Measurements from ENCODE around the gene ANKS6. TPM values are rescaled to one million over a fixed set of nuclear protein-coding genes. Genes with fewer than 3 reads are reported as not detected.

The ANKS6 gene
- total RNA-seq, 1 experiment from 2014 or later: 19.6 TPM

DNA sequence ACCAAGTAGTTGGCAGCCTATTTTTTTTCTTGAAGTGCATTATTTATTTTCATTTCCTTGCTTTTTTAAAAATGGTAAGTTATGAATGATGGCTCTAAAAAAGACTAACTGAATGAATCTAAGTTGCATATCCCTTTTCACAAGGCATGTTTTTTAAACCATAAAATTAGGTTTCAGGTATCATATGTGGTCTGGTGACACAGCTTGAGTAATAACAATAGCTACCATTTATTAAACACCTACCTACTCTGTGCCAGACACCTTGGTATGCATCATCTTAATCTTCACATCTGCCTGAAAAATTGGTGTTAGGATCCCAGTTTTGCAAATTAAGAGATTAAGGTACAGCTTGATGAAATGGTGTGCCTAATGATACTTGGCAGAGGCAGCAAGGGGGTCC is 83.4 kb downstream of the ANKS6 start:
- no peaks in the 10 kb centered on the region for H3K4me1 ChIP-seq (ENCODE audit: control insufficient read depth, insufficient read depth, low read length)
- H3K36me3 ChIP-seq (ENCODE audit: control insufficient read depth, insufficient read depth, low read length): no peaks in the 10 kb centered on the region
- no peak overlapping the region for H3K4me3 ChIP-seq (ENCODE audit: low read depth in 2 of 2, low read length in 2 of 2)
- TF ChIP-seq TCF7L2 (IDR thresholded peaks at IDR 0.05; ENCODE audit: low read depth, low read length) (no peak), SIN3A (IDR thresholded peaks at IDR 0.05; ENCODE audit: borderline replicate concordance, insufficient read depth, low read depth, low read length) (no peak), POLR2AphosphoS5 (IDR thresholded peaks at IDR 0.05; ENCODE audit: low read depth, low read length) (no peak)
- TF ChIP-seq, protein P1, sequence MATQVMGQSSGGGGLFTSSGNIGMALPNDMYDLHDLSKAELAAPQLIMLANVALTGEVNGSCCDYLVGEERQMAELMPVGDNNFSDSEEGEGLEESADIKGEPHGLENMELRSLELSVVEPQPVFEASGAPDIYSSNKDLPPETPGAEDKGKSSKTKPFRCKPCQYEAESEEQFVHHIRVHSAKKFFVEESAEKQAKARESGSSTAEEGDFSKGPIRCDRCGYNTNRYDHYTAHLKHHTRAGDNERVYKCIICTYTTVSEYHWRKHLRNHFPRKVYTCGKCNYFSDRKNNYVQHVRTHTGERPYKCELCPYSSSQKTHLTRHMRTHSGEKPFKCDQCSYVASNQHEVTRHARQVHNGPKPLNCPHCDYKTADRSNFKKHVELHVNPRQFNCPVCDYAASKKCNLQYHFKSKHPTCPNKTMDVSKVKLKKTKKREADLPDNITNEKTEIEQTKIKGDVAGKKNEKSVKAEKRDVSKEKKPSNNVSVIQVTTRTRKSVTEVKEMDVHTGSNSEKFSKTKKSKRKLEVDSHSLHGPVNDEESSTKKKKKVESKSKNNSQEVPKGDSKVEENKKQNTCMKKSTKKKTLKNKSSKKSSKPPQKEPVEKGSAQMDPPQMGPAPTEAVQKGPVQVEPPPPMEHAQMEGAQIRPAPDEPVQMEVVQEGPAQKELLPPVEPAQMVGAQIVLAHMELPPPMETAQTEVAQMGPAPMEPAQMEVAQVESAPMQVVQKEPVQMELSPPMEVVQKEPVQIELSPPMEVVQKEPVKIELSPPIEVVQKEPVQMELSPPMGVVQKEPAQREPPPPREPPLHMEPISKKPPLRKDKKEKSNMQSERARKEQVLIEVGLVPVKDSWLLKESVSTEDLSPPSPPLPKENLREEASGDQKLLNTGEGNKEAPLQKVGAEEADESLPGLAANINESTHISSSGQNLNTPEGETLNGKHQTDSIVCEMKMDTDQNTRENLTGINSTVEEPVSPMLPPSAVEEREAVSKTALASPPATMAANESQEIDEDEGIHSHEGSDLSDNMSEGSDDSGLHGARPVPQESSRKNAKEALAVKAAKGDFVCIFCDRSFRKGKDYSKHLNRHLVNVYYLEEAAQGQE (IDR thresholded peaks at IDR 0.05; ENCODE audit: insufficient read depth in 1 of 2, low read depth in 2 of 2, low read length in 1 of 2): no peak
- TF ChIP-seq, protein P2, sequence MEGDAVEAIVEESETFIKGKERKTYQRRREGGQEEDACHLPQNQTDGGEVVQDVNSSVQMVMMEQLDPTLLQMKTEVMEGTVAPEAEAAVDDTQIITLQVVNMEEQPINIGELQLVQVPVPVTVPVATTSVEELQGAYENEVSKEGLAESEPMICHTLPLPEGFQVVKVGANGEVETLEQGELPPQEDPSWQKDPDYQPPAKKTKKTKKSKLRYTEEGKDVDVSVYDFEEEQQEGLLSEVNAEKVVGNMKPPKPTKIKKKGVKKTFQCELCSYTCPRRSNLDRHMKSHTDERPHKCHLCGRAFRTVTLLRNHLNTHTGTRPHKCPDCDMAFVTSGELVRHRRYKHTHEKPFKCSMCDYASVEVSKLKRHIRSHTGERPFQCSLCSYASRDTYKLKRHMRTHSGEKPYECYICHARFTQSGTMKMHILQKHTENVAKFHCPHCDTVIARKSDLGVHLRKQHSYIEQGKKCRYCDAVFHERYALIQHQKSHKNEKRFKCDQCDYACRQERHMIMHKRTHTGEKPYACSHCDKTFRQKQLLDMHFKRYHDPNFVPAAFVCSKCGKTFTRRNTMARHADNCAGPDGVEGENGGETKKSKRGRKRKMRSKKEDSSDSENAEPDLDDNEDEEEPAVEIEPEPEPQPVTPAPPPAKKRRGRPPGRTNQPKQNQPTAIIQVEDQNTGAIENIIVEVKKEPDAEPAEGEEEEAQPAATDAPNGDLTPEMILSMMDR (IDR thresholded peaks at IDR 0.05): no peak
- intact Hi-C loops (cut with micrococcal nuclease; ENCODE audit: unreplicated experiment): no loop called here
- BruUV-seq (replicated peaks): no TSS peak
- ATAC-seq (no peak), DNase-seq (ENCODE audit: low read depth, low spot score) (no peak)
- H3K27ac ChIP-seq (ENCODE audit: low read length): no peak overlapping the region
- ChIA-PET CTCF (no interaction called here), POLR2A (no interaction called here)
- H3K9me3 ChIP-seq (ENCODE audit: control insufficient read depth, insufficient read depth, low read depth, low read length): no peaks in the 10 kb centered on the region
- in situ Hi-C loops (cut with HindIII; ENCODE audit: low pct_unique_long_range_greater_than_20kb, low sequenced_read_pairs): no loop called here
- peaks cover 3% of the 10 kb centered on the region for H3K27me3 ChIP-seq (ENCODE audit: control insufficient read depth, insufficient read depth, low read length)

DNA sequence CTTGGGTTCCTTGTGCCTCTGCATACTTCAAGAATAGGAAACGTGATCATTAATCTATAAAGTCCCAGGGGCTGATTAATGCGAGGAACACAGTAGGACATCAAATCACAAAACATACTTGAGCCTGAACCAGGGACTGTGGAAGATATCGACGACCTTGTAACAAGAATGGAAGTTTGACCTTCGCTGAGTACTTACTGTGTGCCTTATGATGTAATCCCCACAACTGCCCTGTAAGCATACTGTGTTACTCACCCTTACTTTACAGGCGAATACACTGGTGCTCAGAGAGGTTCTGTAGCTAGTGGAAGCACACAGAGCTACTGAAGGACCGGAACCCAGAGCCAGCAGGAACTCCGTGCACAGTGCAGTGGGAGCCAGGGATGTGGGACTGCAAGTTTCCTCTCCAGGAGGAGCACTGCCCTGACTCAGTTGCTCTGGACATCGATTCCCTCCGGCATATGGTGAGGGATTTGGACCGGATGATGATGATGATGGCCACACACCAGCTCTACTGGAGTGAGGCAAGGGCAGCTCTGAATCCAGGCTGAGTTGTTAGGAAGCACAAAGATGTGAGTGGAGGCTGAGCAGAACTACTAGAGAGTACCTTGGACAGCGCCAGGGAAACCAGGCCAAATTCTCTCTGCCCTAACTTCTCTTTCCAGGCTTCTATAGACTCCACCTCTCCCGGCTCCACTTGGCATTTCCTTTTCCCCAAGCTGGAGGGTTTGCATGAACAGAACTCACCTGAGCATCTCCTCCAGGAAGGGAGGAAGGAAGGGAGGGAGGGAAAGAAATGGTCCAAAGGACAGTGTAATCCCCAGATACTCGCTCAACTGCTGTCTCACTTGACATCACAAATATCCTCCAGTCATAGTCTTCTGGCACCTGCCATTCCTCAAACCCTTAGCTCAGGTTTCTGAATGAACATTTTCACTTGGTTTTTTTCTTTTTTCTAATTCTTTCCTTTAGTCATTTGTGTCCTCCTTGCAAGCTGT is 86.1 kb downstream of the ANKS6 start:
- ChIA-PET CTCF (no interaction called here), POLR2A (no interaction called here)
- H3K27ac ChIP-seq (ENCODE audit: low read length): no peak overlapping the region
- DNase-seq (ENCODE audit: low read depth, low spot score): no peak
- H3K9me3 ChIP-seq (ENCODE audit: control insufficient read depth, insufficient read depth, low read depth, low read length): no peaks in the 10 kb centered on the region
- in situ Hi-C loops (cut with HindIII; ENCODE audit: low pct_unique_long_range_greater_than_20kb, low sequenced_read_pairs): no loop called here
- no peak for ATAC-seq
- intact Hi-C loops (cut with micrococcal nuclease; ENCODE audit: unreplicated experiment): loop anchor here (5.0 kb wide), 1 partner anchor 393 kb away; no protein-coding TSS in a partner anchor
- no peaks in the 10 kb centered on the region; the same call in none of the 2 replicates for H3K27me3 ChIP-seq (ENCODE audit: control insufficient read depth, insufficient read depth, low read length)
- no peak overlapping the region for H3K4me3 ChIP-seq (ENCODE audit: low read depth in 2 of 2, low read length in 2 of 2)
- no peak for TF ChIP-seq TCF7L2 (IDR thresholded peaks at IDR 0.05; ENCODE audit: low read depth, low read length)
- TF ChIP-seq, protein P1 (IDR thresholded peaks at IDR 0.05; ENCODE audit: insufficient read depth in 1 of 2, low read depth in 2 of 2, low read length in 1 of 2): peak; percentile 91 to 93
- H3K4me1 ChIP-seq (ENCODE audit: control insufficient read depth, insufficient read depth, low read length): no peaks in the 10 kb centered on the region; the same call in 1 of the 2 replicates
- no TSS peak for BruUV-seq (replicated peaks)
- no peaks in the 10 kb centered on the region for H3K36me3 ChIP-seq (ENCODE audit: control insufficient read depth, insufficient read depth, low read length)
